IMR-90 (cell line): Measurements from ENCODE around the gene SV2B. TPM values are rescaled to one million over a fixed set of nuclear protein-coding genes. Genes with fewer than 3 reads are reported as not detected.

ENCODE experiments used
- ATAC-seq: fragments of 200-7000 bp; cut with Tn5 transposase; 2 replicates; pipeline ENCODE4 v1.9.1; 2020; ENCODE audit warnings: low read depth, mild to moderate bottlenecking, moderate library complexity
- BruUV-seq: library from RNA; stranded (reverse); fragments of 400-500 nt; replicated peaks from 2 replicates; lab custom pipeline; 2021; lab: Mats Ljungman, UMichigan
- CTCF ChIA-PET: fragments of 300-600 bp; formaldehyde crosslinking; extraction: SDS; loops from one replicate; lab custom pipeline; 2021; ENCODE audit warnings: antibody characterized with exemption; lab: Yijun Ruan, JAX
- POLR2A ChIA-PET: fragments of 300-600 bp; sonication (Branson Sonifier 250); formaldehyde crosslinking; loops from one replicate; lab custom pipeline; 2022; ENCODE audit warnings: antibody characterized with exemption; ENCODE audit not compliant: unreplicated experiment; lab: Charles Lee
- DNase-seq: peaks from one replicate; pipeline ENCODE4 v3.0.0; 2013
- H2AFZ ChIP-seq: replicated peaks from 2 replicates; pipeline ENCODE3; 2013; ENCODE audit warnings: low read length, mild to moderate bottlenecking; ENCODE audit not compliant: poor library complexity
- H2AK5ac ChIP-seq: 2 replicates; pipeline ENCODE4 v1.6.1; 2013; ENCODE audit warnings: low read depth, low read length, inconsistent platforms
- H2AK9ac ChIP-seq: replicated peaks from 2 replicates; pipeline ENCODE3; 2013; ENCODE audit warnings: mild to moderate bottlenecking, low read depth, low read length, moderate library complexity; ENCODE audit not compliant: poor library complexity
- H2BK120ac ChIP-seq: 2 replicates; pipeline ENCODE4 v1.6.1; 2013; ENCODE audit warnings: low read depth, low read length, inconsistent platforms
- H2BK15ac ChIP-seq: 3 replicates; pipeline ENCODE4 v1.6.1; 2013; ENCODE audit warnings: low read depth, low read length, inconsistent platforms
- H2BK20ac ChIP-seq: 2 replicates; pipeline ENCODE4 v1.6.1; 2013; ENCODE audit warnings: low read depth, mild to moderate bottlenecking, inconsistent platforms, low read length, moderate library complexity
- H2BK5ac ChIP-seq: 2 replicates; pipeline ENCODE4 v1.6.1; 2013; ENCODE audit warnings: mild to moderate bottlenecking, low read depth, low read length, inconsistent platforms; ENCODE audit not compliant: poor library complexity, severe bottlenecking
- H3K14ac ChIP-seq: replicated peaks from 2 replicates; pipeline ENCODE4 v1.6.1; 2013; ENCODE audit warnings: low read depth, low read length, inconsistent platforms
- H3K18ac ChIP-seq: 2 replicates; pipeline ENCODE4 v1.6.1; 2013; ENCODE audit warnings: low read depth, low read length, control low read depth
- H3K23ac ChIP-seq: 2 replicates; pipeline ENCODE4 v1.6.1; 2013; ENCODE audit warnings: low read depth, low read length, inconsistent platforms
- H3K27ac ChIP-seq: 2 replicates; pipeline ENCODE4 v1.5.1; 2013; ENCODE audit warnings: mild to moderate bottlenecking, control low read depth, low read length; ENCODE audit not compliant: insufficient read depth
- H3K27me3 ChIP-seq: 2 replicates; pipeline ENCODE4 v1.6.1; 2013; ENCODE audit warnings: low read length; ENCODE audit not compliant: control insufficient read depth, insufficient read depth
- H3K36me3 ChIP-seq: 2 replicates; pipeline ENCODE4 v1.6.1; 2013; ENCODE audit warnings: low read length, mixed read lengths; ENCODE audit not compliant: control insufficient read depth, insufficient read depth
- H3K4ac ChIP-seq: 2 replicates; pipeline ENCODE4 v1.6.1; 2013; ENCODE audit warnings: low read depth, low read length, inconsistent platforms
- H3K4me1 ChIP-seq: 2 replicates; pipeline ENCODE4 v1.6.1; 2013; ENCODE audit warnings: low read length, mixed read lengths; ENCODE audit not compliant: control insufficient read depth, insufficient read depth
- H3K4me2 ChIP-seq: 2 replicates; pipeline ENCODE4 v1.6.1; 2013; ENCODE audit warnings: low read depth, mild to moderate bottlenecking, control low read depth, low read length, moderate library complexity
- H3K4me3 ChIP-seq: 2 replicates; pipeline ENCODE4 v1.5.1; 2013; ENCODE audit warnings: low read depth, mild to moderate bottlenecking, control low read depth, low read length, moderate library complexity; ENCODE audit not compliant: insufficient read depth
- H3K56ac ChIP-seq: 2 replicates; pipeline ENCODE4 v1.6.1; 2013; ENCODE audit warnings: low read length, inconsistent platforms; ENCODE audit not compliant: insufficient read depth; ENCODE audit errors: extremely low read depth
- H3K79me1 ChIP-seq, 2 experiments: 2 replicates each; pipeline ENCODE4 v1.6.1; 2013; ENCODE audit warnings: low read length in 2 of 2, inconsistent platforms in 1 of 2, low read depth in 1 of 2
- H3K9ac ChIP-seq: 2 replicates; pipeline ENCODE4 v1.6.1; 2013; ENCODE audit warnings: low read depth, low read length, control low read depth
- H3K9me1 ChIP-seq: 2 replicates; pipeline ENCODE4 v1.6.1; 2013; ENCODE audit warnings: low read length, inconsistent platforms; ENCODE audit not compliant: insufficient read depth
- H3K9me3 ChIP-seq: 2 replicates; pipeline ENCODE4 v1.6.1; 2013; ENCODE audit warnings: low read length; ENCODE audit not compliant: control insufficient read depth, insufficient read depth
- H4K20me1 ChIP-seq: 2 replicates; pipeline ENCODE4 v1.6.1; 2013; ENCODE audit warnings: low read length, inconsistent platforms; ENCODE audit not compliant: insufficient read depth
- H4K5ac ChIP-seq: 2 replicates; pipeline ENCODE4 v1.6.1; 2013; ENCODE audit warnings: mild to moderate bottlenecking, low read depth, low read length, control low read depth
- H4K8ac ChIP-seq, 2 experiments: 2 replicates each; pipeline ENCODE4 v1.6.1; 2013; ENCODE audit warnings: low read depth in 2 of 2, low read length in 2 of 2, control low read depth in 1 of 2, inconsistent platforms in 1 of 2
- H4K91ac ChIP-seq: 2 replicates; pipeline ENCODE4 v1.6.1; 2013; ENCODE audit warnings: low read depth, low read length, inconsistent platforms; ENCODE audit not compliant: insufficient read depth
- CTCF ChIP-seq: conservative IDR thresholded peaks from 2 replicates; pipeline ENCODE4 v1.5.1; 2012; ENCODE audit warnings: mild to moderate bottlenecking, low read depth, low read length, improper control_type of control experiment
- NFE2L2 ChIP-seq: fragments of 150-350 bp; IDR thresholded peaks from 2 replicates; pipeline ENCODE4 v1.6.1; 2016; ENCODE audit warnings: low read depth, mild to moderate bottlenecking, low read length
- POLR2A ChIP-seq: IDR thresholded peaks from 2 replicates; pipeline ENCODE4 v1.6.1; 2012; ENCODE audit warnings: mild to moderate bottlenecking, low read depth, low read length
- RCOR1 ChIP-seq: IDR thresholded peaks from 2 replicates; pipeline ENCODE4 v1.6.1; 2012; ENCODE audit warnings: mild to moderate bottlenecking, low read length, improper control_type of control experiment; ENCODE audit not compliant: insufficient replicate concordance
- dilution Hi-C: fragments of 300-500 bp; cut with HindIII; formaldehyde crosslinking; loops from one replicate; pipeline ENCODE4 v1.14.3; 2018; ENCODE audit warnings: low sequenced_read_pairs; ENCODE audit not compliant: unreplicated experiment
- in situ Hi-C: fragments of 300-500 bp; cut with MboI; formaldehyde crosslinking; loops from 3 replicates; pipeline ENCODE4 v1.14.3; 2019; ENCODE audit warnings: low sequenced_read_pairs, inconsistent platforms, mixed read lengths
- intact Hi-C: fragments of 100-400 bp; cut with micrococcal nuclease; formaldehyde crosslinking; loops from 2 replicates; pipeline ENCODE4 v1.10.0; 2022
- polyA plus RNA-seq, 3 experiments: library from polyadenylated mRNA; depleted of rRNA; stranded (reverse); fragments of >200 nt; gene quantifications; 2 replicates each; pipeline ENCODE4 v1.2.3, GENCODE V29; 2012; ENCODE audit warnings: low replicate concordance in 1 of 3
- total RNA-seq: library from RNA; depleted of rRNA; stranded (reverse); fragments of >200 nt; gene quantifications from 2 replicates; pipeline ENCODE4 v1.2.3, GENCODE V29; 2012

The SV2B gene
- total and polyA plus RNA-seq, 2 of the 4 experiments (the other 2 are of a cell fraction) = not detected

GRCh38 chr15:91261345-91261744 lies 161.3 kb downstream of the SV2B start:
- no peak overlapping the region for H4K91ac ChIP-seq
- H3K4me1 ChIP-seq = peaks cover 2% of the 10 kb centered on the region; the same call in 1 of the 2 replicates
- H2AK9ac ChIP-seq = no peak overlapping the region
- intact Hi-C loops = no loop called here
- no peaks in the 10 kb centered on the region for H3K9me3 ChIP-seq
- H3K18ac ChIP-seq = no peak overlapping the region
- no peak overlapping the region for H3K4me3 ChIP-seq
- H3K4ac ChIP-seq = no peak overlapping the region
- no peak overlapping the region for H4K8ac ChIP-seq
- ChIA-PET CTCF (no interaction called here), POLR2A (no interaction called here)
- no peak overlapping the region for H2BK20ac ChIP-seq
- no peaks in the 10 kb centered on the region for H4K20me1 ChIP-seq
- ATAC-seq (no peak), DNase-seq (no peak)
- in situ Hi-C loops = no loop called here
- H3K9me1 ChIP-seq = no peaks in the 10 kb centered on the region
- H3K14ac ChIP-seq = no peak overlapping the region
- TF ChIP-seq NFE2L2 = no peak
- TF ChIP-seq POLR2A = no peak
- TF ChIP-seq CTCF = no peak
- TF ChIP-seq RCOR1 = no peak
- H3K9ac ChIP-seq = no peak overlapping the region
- no peak overlapping the region for H3K27ac ChIP-seq
- H2BK120ac ChIP-seq = no peak overlapping the region
- H2AK5ac ChIP-seq = no peak overlapping the region
- no peak overlapping the region for H3K4me2 ChIP-seq
- BruUV-seq = no TSS peak
- no peak overlapping the region for H2AFZ ChIP-seq
- no peak overlapping the region for H2BK15ac ChIP-seq
- no peak overlapping the region for H2BK5ac ChIP-seq
- no peaks in the 10 kb centered on the region for H3K79me1 ChIP-seq
- dilution Hi-C loops = loop anchor here (25.0 kb wide), 1 partner anchor 199 kb away; no protein-coding TSS in a partner anchor
- no peaks in the 10 kb centered on the region for H3K36me3 ChIP-seq
- peaks cover 10% of the 10 kb centered on the region; the same call in 1 of the 2 replicates for H3K27me3 ChIP-seq
- no peak overlapping the region for H3K23ac ChIP-seq
- H3K56ac ChIP-seq = no peak overlapping the region
- H4K5ac ChIP-seq = no peak overlapping the region
